Measurements from ENCODE around the gene ZNF316.

ZNF316 gene

DNA sequence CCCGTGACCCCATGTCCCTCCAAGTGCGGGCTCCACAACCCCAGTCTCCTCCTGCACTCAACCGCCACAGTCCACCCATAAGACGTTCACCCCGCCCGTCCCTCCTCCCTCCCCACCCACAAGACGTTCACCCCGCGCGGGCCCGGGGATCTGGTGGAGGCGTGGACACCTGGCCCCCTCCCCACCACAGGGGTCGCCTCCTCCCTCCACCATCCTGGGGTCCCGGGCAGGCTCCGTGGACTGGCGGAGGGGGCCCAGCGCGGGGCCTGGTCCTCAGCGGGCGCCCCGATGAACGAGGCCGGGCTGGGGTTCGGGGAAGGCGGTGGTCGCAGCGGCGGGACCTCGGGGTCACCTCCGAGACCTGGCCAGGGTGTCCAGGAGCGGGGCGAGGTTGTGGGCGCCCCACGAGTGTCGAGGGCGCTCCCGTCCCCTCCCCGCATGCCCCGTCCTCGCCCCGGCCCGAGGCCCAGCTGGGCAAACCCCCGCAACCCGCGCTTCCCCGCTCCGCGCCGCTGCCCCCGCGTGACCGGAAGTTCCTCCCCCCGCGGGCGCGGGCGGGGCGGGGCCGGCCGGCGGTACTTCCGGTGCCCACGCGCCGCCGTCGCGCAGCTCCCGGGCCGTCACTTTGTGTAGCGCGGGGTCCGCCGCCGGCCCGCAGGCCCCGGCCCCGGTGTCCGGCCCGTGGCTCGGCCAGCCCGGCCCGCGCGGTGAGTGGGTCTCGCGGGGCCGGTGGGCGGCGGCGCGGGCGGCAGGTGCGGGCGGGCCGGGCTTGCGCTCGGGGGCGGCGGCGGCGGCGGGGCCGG lies at the start of gene ZNF316:
ZNF316 (plus strand) TSS at position 578 of the 803 bp plus-strand sequence. CDS start 5,092 bp downstream, outside the sequence.
- DNase-seq (ENCODE audit: low spot score): no peak

DNA sequence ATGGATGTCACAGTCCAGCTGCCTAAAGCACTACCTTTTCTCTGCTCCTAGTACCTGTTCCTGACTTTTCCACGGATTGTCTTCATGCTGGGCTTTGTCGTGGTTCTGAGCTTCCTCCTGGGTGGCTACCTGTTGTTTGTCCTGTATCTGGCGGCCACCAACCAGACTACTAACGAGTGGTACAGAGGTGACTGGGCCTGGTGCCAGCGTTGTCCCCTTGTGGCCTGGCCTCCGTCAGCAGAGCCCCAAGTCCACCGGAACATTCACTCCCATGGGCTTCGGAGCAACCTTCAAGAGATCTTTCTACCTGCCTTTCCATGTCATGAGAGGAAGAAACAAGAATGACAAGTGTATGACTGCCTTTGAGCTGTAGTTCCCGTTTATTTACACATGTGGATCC lies 48.6 kb upstream of the ZNF316 start:
- DNase-seq (ENCODE audit: low spot score): no peak

DNA sequence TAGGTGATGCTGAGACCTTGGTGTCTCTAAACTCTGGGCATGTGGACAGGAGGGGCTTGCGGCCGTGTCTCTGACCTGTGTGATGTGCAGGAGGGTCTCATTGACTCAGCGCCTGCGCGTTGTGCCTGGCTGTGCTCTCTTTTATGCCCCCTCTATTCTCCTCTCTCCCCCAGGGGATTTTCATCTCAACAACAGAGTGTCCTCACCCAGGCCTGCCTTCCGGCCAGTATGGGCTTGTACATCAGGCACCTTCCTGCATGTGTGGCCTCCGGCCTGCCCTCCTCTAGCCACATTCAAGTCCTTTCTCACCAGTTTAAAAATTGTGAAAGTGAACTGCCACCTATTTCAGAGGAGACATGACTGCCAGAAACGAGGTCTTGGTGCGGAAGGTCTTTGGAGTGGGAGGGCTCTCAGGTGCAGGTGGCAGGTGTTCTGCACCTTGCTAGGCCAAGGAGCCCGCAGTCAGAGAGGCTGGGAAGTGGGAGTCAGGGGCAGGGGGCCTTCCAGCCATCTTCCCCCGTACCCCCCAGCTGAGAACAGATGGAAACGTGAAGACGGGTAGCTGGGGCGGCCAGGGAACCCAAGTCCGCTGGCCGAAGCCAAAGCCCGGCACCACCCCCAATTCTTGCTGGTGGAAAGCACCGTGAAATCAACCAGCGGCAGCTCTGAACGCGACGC lies 47.8 kb upstream of the ZNF316 start:
- no peak for DNase-seq (ENCODE audit: low spot score)

DNA sequence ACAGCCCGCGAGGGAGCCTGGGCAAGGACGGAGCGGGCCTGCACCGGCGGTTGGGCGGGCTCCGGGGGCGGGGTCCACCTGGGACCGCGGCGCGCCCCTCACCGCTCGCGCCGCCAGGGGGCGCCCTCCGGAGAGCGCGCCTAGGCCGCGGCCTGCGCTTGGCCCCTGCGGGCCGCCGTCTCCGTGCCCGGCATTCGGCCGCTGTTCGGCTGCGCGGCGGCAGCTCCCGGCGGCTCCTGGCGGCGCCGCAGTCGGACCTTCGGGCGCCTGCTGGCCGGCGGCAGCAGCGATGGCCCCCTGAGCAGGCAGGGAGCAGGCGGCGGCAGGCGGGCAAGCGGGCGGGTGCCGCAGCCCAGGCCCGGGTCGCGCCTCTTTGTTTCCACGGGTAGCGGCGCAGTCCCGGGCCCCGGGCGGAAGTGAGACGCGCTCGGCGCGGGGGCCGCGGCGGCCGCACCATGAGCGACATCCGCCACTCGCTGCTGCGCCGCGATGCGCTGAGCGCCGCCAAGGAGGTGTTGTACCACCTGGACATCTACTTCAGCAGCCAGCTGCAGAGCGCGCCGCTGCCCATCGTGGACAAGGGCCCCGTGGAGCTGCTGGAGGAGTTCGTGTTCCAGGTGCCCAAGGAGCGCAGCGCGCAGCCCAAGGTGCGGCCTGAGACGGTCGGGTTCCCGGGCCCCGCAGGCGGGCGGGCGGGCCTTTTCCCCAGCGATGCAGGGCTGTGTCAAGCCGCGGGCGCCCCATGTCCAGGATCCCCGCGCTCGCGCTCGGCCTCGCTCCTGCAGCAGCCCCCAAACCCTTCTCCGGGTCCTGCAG lies 47.1 kb upstream of the ZNF316 start, which contains the start of gene INTS15:
INTS15 (plus strand) TSS at position 193 of the 816 bp plus-strand sequence; CDS start at position 456, 263 bp downstream.
- peak; percentile 89 for DNase-seq (ENCODE audit: low spot score)

DNA sequence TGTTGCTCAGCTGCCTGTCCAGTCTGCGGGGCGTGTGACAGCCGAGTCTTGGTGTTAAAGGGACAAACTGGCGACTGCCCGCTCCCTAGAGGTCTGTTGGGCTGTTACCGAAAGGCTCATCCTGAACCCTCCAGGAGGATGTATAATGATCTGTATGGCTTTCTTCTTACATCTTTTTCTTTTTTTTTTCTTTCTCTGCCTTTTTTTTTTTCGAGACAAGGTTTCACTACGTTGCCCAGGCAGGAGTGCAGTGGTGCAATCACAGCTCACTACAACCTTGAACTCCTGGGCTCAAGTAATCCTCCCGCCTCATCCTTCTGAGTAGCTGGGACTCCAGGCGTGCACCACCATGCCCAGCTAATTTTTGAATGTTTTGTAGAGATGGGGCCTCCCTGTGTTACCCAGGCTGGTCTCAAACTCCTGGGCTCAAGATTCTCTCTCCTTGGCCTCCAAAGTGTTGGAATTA lies 46.4 kb upstream of the ZNF316 start:
- no peak for DNase-seq (ENCODE audit: low spot score)

DNA sequence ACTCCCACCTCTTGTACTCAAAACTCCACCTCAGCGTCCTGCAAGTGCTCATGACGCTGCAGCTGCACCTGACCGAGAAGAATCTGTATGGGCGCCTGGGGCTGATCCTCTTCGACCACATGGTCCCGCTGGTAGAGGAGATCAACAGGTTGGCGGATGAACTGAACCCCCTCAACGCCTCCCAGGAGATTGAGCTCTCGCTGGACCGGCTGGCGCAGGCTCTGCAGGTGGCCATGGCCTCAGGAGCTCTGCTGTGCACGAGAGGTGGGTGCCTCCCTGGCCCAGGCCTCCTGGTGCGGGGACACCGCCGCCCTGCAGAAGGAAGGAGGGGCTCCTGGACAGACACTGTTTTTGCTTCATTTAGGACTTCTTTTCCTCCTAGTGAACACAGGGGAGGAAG lies 37.0 kb upstream of the ZNF316 start:
- no peak for DNase-seq (ENCODE audit: low spot score)

DNA sequence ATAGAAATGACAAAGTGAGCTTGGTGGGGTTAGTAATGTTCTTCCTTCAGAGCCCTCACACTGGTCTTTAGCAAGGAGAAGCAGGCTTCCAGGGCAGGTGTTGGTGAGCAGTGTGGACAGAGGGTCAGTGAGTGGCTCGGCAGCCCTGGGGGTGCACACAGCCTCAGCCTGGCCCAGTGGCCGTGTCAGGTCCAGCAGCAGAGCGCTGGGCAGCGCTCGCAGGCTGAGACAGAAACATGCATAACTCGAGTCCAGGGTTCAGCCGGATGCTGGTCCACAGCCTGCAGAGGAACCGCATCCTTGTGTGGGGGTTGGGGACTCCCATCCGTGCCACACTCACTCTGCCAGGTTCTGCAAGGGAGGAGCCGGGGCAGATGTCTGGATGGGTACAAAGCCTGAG lies 32.7 kb upstream of the ZNF316 start:
- DNase-seq (ENCODE audit: low spot score): no peak

DNA sequence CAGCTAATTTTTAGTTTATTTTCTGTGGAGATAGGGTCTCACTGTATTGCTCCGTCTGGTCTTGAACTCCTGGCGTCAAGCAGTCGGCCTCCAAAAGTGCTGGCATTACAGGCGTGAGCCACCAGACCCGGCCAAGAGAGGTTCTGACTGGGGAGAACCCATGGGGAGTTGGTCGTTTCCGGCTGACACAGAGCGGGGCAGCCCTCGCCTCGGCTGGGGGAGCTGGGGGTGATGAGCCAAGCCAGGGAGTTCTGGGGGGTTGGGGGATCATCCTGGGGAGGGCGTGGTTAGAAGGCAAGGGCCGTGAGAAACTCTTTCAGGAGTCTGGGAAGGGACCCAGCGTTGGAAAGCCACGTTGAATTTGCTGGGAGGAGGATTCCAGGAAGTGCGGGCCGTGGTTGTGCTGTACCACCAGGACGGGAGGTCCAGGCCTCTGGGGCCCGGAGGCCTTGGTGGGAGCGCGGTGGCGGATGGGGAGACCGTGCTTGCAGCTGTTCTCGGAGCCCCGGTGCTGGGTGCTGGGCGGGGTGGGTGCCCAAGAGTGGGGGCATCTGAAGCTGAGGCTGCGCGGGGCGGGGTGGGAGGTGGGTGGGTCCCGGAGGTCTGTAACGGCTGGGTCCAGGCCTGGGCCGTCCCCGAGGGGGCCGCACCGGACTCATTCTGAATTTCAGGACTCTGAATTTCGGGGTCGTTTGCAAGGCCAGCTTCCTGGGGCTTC lies 30.1 kb upstream of the ZNF316 start:
- no peak for DNase-seq (ENCODE audit: low spot score)

DNA sequence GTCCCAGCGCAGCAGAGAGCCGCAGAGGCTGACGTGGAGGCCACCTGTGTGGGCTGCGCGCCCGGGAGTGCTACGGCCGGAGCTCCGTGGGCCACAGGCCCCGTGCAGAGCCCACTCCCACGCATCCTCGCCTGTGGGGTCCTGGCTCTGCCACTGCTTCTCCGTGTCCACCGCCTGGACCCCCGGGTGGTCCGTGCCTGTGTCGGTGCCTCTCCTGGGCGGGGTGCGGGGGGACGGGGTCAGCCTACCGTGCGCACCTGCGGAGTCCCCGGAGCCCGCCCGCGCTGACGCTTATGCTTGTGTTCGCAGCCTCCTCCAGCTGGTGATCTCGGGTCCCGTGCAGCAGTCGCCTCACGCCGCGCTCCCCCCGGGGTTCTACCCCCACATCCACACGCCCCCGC lies 29.5 kb upstream of the ZNF316 start:
- no peak for DNase-seq (ENCODE audit: low spot score)

DNA sequence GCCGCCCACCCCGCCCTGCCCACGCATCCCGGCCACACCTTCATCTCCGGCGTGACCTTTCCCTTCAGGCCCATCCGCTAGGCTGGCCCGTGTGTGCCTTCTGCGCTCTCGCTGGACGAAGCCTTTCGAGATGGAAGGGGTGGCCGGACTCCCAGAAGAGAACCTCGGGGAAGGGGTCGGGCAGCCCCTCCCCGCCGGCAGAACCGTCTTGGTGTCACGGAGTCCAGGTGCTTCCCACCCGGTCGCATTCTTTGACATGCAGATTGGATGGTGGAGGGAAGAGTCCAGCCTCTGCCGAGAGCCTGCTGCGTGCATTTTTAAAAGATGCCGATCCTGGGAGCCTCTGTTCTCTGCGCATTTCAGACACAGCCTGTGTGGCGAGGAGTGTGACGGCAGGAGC lies 29.0 kb upstream of the ZNF316 start:
- DNase-seq (ENCODE audit: low spot score): no peak

DNA sequence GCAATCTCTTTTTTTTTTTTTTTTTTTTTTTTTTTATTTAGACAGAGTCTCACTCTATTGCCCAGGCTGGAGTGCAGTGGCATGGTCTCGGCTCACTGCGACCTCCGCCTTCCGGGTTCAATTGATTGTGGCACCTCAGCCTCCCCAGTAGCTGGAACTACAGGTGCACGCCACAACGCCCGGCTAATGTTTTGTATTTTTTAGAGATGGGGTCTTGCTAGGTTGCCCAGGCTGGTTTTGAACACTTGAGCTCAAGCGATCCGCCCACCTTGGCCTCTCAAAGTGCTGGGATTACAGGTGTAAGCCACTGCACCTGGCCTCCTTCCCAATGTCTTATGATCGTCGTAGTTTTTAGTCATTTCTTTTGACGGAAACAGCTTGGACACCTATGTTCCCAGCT lies 28.3 kb upstream of the ZNF316 start:
- no peak for DNase-seq (ENCODE audit: low spot score)

DNA sequence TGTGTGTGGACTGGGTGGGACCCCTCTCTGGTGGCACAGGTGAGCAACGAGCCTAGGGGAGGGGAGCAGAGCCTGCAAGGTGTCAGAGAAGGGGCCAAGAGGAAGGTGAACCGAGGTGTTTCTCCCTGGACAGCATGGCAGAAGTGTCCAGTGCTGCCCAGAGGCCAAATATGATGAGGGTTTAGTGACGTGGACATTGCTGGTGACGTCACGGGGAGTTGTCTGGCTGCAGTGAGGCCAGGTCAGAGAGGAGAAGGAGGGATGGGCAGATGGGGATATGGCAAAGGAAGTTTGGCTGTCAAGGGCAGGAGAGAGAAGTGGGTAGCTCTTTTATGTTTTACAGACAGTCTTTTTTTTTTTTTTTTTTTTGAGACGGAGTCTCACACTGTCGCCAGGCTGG lies 24.3 kb upstream of the ZNF316 start:
- DNase-seq (ENCODE audit: low spot score): no peak

DNA sequence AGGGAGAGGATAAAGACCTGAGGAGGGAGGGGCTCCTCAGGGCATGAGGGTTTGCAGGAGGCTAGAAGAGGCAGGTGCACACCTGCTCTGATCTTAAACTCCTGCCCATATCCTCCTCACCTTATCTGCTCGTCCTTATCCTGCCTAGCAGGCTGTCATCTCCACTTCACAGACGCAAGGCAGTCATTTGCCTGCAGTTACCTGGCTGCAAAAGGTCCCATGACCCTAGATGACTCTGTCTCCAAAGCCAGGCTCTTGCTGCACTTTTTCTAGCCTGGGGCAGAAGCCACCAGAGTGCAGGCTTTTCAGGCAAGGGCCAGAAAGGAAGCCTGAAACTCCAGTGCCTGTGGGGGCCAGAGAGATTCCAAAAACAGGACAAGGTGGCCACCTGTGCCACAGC lies 23.4 kb upstream of the ZNF316 start:
- no peak for DNase-seq (ENCODE audit: low spot score)

DNA sequence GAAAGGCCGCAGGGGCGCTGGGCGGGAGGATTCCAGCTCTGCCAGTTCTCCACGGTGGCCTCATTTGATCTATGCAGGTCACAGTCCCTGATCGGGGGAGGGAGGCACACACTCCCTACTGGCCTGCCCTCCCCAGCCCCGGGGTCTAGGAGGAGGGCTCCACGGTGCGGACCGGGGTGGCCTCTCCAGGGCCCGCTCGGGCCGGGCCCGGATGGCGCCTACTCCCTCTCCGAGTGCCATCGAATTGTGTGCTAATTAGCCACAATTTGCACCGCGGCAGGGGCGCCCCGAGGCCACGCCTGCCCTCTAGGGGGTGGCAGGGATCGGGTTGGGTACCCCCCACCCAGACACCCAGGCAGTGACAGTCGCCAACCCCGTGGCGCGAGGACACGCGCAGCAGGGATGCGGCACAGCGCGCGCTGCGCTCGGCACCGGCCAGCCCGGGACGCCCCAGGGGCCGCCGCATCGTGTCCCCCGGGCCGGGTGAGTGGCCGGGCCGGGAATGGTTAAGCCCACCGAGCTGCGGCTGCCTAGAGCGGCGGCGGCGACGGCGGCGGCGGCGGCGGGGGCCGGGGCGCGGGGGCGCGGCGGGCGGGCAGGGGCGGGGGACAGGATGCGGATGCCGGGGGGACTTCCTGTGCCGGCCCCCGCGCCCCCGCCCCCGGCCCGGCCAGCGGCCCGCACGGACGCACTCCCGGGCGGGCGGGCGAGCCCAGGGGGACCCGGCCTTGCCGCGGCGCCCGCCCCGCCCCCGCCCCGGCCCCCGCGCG lies 22.0 kb upstream of the ZNF316 start, which contains the start of gene ZNF853:
ZNF853 (plus strand) TSS at position 658 of the 770 bp plus-strand sequence. CDS start 565 bp downstream, outside the sequence.
- peak; percentile 74 for DNase-seq (ENCODE audit: low spot score)

DNA sequence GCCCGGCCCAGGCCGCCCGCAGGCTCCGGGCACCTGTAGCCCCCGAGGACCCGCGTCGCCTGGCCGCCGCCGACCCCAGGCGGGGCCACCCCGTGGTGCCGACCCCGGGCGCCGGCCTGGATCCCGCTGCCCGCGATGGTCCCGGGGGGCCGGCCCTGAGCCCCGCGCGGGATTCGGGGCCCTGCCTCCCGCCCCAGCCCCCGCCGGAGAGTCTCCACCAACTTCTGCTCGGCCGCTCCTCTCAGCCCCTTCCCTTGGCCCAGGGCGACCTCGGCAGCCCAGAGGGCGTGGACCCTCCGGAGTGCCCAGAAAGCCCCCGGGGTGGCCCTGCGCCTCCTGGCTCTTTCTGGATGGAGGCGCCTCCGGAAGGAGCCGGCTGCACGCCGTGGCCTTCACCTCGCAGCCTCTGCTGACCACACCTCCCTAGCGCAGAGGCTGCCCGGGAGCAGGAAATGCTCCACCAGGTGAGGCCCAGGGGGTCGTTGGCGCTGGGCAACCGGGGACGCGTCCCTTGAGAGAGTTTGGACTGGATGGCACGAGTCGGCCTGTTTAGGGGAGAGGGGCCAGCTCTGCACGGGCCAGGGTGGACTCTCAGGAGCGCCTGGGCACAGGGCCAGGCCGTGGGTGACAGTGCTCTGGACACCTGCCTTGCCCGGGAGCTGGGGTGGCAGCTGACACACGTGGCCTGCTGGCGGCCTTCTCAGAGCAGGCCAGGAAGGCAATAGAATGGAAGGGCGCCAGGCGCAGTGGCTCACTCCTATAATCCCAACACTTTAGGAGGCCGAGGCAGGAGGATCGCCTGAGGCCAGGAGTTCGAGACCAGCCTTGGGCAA lies 21.2 kb upstream of the ZNF316 start:
- DNase-seq (ENCODE audit: low spot score): peak; percentile 57

DNA sequence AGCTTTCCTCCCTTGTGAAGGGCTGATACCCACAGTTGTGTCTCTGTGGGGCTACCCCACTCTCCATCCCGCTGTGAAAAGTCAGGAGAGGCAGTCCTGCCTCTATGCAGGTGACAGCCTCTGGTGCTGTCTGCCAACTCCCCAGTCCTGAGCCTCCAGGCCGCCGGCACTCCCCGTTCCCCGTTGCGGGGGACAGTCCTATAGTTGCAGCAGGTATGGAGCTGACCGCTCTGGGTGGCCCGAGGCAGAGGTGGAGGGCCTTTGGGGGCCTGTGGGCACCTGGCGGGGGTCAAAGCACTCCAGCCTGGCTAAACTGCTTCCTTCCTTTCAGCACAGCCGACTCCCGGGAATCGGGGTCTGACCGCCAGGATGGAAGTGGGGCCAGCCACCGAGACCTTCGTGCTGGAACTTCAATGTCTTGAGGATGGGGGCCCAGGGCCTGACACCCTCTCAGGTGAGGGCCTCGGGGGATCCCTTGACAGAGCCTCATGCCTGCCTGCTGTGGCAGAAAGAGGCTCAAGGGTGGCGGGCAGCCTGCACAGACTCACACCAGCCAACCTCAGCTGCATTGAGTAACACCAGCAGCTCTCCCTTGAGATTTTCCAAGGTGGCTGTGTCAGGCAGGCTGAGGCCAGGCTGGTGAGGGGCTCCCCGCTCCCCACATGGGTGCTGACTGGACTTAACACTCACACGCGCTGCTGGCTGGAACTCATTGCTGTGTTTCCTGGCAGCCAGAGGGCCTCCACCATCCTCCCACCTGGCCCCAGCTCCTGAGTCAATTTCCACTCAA lies 20.1 kb upstream of the ZNF316 start:
- DNase-seq (ENCODE audit: low spot score): no peak

DNA sequence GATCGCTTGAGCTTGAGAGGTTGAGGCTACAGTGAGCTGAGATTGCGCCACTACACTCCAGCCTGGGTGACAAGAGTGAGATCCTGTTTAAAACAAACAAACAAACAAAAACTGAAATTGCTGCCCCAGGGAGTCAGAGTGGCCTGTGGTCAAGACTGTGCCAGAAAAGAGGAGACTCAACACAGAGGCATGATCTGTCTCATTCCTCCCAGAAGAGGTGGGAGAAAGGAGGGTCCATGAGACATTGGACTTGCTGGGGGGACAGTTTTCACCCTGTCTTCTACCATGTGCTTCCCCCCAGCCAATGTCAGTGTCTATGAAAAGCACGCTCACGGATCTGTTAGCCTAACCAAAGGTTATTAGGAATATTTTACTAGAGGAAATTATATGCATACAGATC lies 18.5 kb upstream of the ZNF316 start:
- no peak for DNase-seq (ENCODE audit: low spot score)

DNA sequence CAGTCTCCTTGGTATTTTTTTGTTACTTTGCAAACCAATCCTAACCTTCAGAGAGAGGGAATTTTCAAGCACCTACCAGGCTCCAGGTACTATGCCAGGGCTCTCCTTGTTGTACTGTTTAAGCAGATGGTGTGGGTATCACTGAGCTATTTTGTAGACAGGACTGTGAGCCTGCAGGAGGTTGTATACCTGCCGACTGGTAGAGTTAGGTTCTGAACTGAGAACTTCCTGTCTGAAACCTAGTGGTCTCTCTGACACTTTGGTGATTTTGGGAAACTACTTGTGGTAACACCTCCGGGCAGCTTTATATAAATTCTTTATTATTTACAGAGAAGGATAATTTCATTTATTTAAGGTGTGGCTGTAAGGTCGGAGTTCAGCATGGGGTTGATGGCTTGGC lies 17.2 kb upstream of the ZNF316 start:
- no peak for DNase-seq (ENCODE audit: low spot score)

Data from ecto neural progenitor cell (in vitro differentiated cells).